Activated naive CD8-positive, alpha-beta T cell treated with anti-CD3 and anti-CD28 coated beads, Interleukin-2, amount 10 ng/mL, durations not matched to agents 7 days and 5 days (primary cell): ENCODE results near the gene HSPB1. TPM values are rescaled to one million over a fixed set of nuclear protein-coding genes. Genes with fewer than 3 reads are reported as not detected.
"Not testable (repeated sequence)": the region's sequence is repeated elsewhere in the genome, so short reads cannot be mapped to it uniquely, and the experiment has no call there.

ENCODE experiments used
- ATAC-seq: fragments of 150-1000 bp; cut with Tn5 transposase; one replicate; pipeline ENCODE4 v1.10.0; 2021; ENCODE audit warnings: low read depth, moderate library complexity
- POLR2A ChIA-PET: fragments of 350-600 bp; sonication (Branson Sonifier 250); formaldehyde crosslinking; loops from one replicate; lab custom pipeline; 2021; ENCODE audit warnings: antibody characterized with exemption; lab: Charles Lee
- DNase-seq: peaks from one replicate; pipeline ENCODE4 v3.0.0; 2021
- H3K27ac Mint-ChIP-seq: one replicate; pipeline ENCODE4 v1.8.0; 2022; ENCODE audit warnings: mild to moderate bottlenecking, mixed read lengths
- H3K27me3 Mint-ChIP-seq: one replicate; pipeline ENCODE4 v1.8.0; 2022; ENCODE audit warnings: mild to moderate bottlenecking, moderate library complexity, mixed read lengths
- H3K36me3 Mint-ChIP-seq: one replicate; pipeline ENCODE4 v1.8.0; 2021; ENCODE audit warnings: mild to moderate bottlenecking, mixed read lengths
- H3K4me1 Mint-ChIP-seq: one replicate; pipeline ENCODE4 v1.8.0; 2021; ENCODE audit warnings: mixed read lengths
- H3K4me3 Mint-ChIP-seq: one replicate; pipeline ENCODE4 v1.8.0; 2022; ENCODE audit warnings: mild to moderate bottlenecking, moderate library complexity, mixed read lengths
- H3K9me3 Mint-ChIP-seq: one replicate; pipeline ENCODE4 v1.8.0; 2021; ENCODE audit warnings: mixed read lengths
- total RNA-seq, 2 experiments: library from RNA; stranded (reverse); gene quantifications; one replicate each; pipeline ENCODE4 v1.2.3, GENCODE V29; 2021

The HSPB1 gene
- total RNA-seq, 2 experiments from 2014 or later, result 43.3 to 47.9 TPM

DNA sequence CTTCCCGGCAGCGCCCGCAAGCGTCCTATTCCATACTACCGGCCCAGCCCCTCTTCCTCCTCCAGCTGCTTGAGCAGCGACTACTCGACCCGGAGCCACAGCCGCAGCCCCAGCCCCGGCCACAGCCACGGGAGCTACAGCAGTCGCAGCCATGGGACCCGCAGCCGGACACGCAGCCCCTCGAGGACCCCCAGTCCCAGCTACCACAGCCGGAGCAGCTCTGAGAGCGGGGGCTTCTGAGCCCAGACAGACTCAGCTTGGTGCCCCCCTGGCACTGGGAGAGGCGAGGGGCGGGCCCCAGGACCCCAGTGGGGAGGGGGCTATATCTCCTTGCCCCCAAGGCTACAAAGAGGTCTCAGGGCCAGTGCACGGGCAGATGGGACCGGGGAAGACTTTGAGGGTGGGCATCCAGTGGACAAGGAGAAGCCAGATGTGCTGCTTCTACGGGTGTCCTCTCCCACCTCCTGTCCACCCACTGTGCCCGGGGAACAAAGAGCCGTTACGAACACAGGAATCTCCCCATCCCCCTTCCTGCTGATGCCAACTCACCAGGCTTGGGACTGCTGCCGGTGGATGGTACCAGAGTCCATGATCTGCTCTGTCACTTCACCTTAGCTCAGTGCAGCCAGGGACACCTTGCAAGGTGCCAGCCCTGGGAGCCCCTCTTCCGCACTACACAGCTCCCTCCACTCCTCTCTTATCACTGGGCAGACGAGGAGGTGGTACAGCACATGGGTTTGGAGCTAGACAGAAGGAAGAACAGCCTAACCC, 16.7 kb upstream of the HSPB1 start:
- no peak overlapping the region for H3K4me3 Mint-ChIP-seq
- H3K27ac Mint-ChIP-seq, result no peak overlapping the region
- H3K36me3 Mint-ChIP-seq, result peaks cover 2% of the 10 kb centered on the region
- DNase-seq (no peak), ATAC-seq (no peak)
- peaks cover 35% of the 10 kb centered on the region for H3K27me3 Mint-ChIP-seq
- no peaks in the 10 kb centered on the region for H3K9me3 Mint-ChIP-seq
- peaks cover 8% of the 10 kb centered on the region for H3K4me1 Mint-ChIP-seq
- POLR2A ChIA-PET, result interaction anchor here (1.1 kb wide), 1 partner anchor 32 kb away, joined by 4 read pairs; no protein-coding TSS in a partner anchor

DNA sequence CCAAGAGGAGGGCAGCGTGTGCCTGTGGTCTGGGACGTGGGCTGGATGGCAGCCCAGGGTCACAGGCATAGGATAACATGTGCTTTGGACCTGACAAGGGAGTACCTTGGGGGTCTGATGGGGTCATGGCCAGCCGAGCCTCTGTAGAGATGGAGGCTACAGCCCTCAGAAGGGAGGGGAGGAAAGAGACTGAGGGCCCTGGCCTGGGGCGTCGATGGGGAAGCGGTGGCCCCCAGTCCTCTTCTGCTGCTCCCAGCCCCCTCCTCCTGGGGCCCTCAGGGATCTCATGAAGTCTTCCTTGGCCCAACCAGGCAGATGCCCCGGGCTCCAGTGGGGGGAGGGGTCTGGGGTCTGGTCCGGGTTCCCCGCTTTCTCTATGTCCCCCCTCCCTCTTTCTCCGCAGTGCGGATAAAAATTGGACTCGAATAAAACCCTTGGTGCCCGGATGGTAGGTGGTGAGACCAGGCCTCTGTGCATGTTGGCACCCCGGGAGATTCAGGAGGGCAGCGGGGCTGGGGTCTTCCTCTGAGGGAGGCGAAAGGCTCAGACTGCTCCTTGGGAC, 15.6 kb upstream of the HSPB1 start:
- no peaks in the 10 kb centered on the region for H3K36me3 Mint-ChIP-seq
- POLR2A ChIA-PET, result interaction anchor here (1.3 kb wide), 1 partner anchor 32 kb away, joined by 7 read pairs; no protein-coding TSS in a partner anchor

DNA sequence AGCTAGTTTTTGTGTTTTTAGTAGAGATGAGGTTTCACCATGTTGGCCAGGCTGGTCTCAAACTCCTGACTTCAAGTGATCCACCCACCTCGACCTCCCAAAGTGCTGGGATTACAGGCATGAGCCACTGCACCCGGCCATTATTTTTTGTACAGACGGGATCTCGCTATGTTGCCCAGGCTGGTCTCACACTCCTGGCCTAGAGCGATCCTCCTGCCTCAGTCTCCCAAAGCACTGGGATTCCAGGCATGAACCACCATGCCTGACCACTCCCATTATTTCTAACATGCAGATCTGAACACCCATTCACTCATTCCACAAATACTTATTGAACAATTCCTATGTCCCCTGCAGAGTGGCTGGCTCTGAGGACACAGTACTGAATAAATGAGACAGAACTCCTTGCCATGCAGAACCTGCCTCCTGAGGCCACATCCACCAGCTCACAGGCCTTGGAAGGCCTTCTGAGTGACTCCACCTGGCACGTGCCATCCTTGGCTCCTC, 11.6 kb upstream of the HSPB1 start:
- ATAC-seq, H3K9me3 Mint-ChIP-seq, H3K36me3 Mint-ChIP-seq, DNase-seq, H3K27me3 Mint-ChIP-seq, H3K4me3 Mint-ChIP-seq, H3K4me1 Mint-ChIP-seq: not testable (repeated sequence)
- POLR2A ChIA-PET, result interaction anchor here (0.8 to 2.7 kb wide), 4 partner anchors 12 to 67 kb away, joined by 3 to 24 read pairs (median 7); partner anchors contain the start of gene HSPB1
- H3K27ac Mint-ChIP-seq, result peak overlapping the region; percentile 86

More for the DNA sequence above, 15.6 kb upstream of the HSPB1 start:
- no peak overlapping the region for H3K4me3 Mint-ChIP-seq
- peaks cover 12% of the 10 kb centered on the region for H3K4me1 Mint-ChIP-seq
- no peaks in the 10 kb centered on the region for H3K9me3 Mint-ChIP-seq
- no peak for DNase-seq
- ATAC-seq, result no peak
- H3K27me3 Mint-ChIP-seq, result peaks cover 28% of the 10 kb centered on the region
- no peak overlapping the region for H3K27ac Mint-ChIP-seq

DNA sequence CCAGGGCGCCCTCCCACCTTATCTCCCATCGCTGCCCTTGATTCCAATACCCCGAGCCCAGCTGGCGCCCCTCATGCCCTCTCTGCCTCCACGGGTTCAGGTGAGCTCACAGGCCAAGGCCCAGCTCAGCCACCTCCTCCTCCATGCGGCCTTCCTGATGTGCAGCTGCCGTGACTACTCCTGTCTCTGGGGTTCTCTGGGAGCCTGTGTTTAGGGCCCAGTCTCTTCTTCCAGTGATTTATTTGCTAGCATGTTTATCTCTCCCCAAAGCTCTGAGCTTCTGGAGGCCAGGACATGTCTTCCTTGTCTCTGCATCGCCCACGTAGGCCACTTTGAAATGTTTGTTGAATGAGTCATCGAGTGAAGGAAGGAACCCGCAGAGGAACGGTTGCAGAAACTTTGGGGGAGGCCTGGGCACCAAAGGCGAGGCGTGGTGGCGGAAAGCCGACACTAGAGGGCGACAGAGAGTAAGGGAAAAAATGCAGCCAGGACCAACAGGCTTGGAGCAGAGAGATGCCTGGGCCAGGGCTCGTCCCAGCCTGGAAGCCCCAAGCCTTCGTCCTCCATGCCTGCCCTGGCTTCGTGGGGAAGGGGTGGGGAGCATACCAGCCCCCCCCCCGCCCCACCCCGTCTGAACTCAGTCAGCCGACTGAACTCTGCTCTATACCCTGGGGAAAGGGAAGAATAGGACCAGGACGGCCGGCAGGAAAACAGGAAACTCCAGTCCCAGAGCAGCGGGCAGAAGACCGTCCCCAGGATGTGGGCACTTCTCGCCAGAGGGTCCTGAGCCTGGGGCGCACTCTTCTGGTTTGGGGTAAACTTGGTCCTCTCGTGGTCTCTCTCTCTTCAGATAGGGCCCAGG, 10.9 kb upstream of the HSPB1 start:
- no peaks in the 10 kb centered on the region for H3K9me3 Mint-ChIP-seq
- peaks cover 8% of the 10 kb centered on the region for H3K4me1 Mint-ChIP-seq
- H3K27me3 Mint-ChIP-seq, result peaks cover 8% of the 10 kb centered on the region
- ATAC-seq, result peak; percentile 90
- H3K27ac Mint-ChIP-seq, result peak overlapping the region; percentile 86
- peak; percentile 89 for DNase-seq
- H3K4me3 Mint-ChIP-seq, result peak overlapping the region; percentile 35
- POLR2A ChIA-PET, result interaction anchor here (0.7 to 2.7 kb wide), 6 partner anchors 11 to 66 kb away, joined by 3 to 24 read pairs (median 4); partner anchors contain the start of gene HSPB1
- H3K36me3 Mint-ChIP-seq, result no peaks in the 10 kb centered on the region

DNA sequence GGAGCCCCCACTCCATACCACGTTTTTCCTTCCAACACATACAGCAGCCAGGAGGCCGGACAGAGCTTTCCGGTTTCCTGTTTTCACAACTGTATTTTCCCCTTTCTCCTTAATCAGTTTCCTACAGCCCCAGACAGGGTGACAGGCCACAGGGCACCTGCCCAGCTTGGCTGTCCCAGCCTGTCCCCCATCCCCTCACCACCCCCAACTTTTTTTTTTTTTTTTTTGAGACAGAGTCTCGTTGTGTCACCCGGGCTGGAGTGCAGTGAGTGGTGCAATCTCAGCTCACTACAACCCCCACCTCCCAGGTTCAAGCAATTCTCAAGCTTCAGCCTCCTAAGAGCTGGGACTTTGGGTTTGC, 10.3 kb upstream of the HSPB1 start:
- POLR2A ChIA-PET, result interaction anchor here (0.7 to 2.7 kb wide), 4 partner anchors 11 to 61 kb away, joined by 3 to 24 read pairs (median 8); partner anchors contain the start of gene HSPB1
- Mint-ChIP-seq H3K27ac (no peak overlapping the region), H3K4me3 (no peak overlapping the region), H3K9me3 (no peaks in the 10 kb centered on the region), H3K36me3 (no peaks in the 10 kb centered on the region), H3K4me1 (peaks cover 8% of the 10 kb centered on the region), H3K27me3 (peaks cover 12% of the 10 kb centered on the region)
- ATAC-seq (no peak), DNase-seq (no peak)

DNA sequence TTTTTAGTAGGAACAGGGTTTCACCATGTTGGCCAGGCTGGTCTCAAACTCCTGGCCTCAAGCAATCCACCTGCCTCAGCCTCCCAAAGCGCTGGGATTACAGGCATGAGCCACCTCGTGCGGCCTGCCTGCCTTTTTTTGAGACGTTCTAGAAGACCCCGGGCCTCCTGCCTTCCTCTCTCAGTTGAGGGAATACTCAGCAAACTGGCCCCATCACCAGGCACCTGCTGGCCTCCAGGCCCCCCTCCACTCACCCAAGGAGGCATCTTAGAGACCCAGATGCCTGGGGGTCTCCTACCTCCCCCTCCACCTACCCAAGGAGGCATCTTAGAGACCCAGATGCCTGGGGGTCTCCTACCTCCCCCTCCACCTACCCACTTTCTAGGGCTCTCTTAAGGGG, 9.6 kb upstream of the HSPB1 start:
- H3K36me3 Mint-ChIP-seq, H3K9me3 Mint-ChIP-seq, ATAC-seq, H3K27ac Mint-ChIP-seq, H3K4me3 Mint-ChIP-seq, H3K4me1 Mint-ChIP-seq, DNase-seq: not testable (repeated sequence)
- peaks cover 12% of the 10 kb centered on the region for H3K27me3 Mint-ChIP-seq
- POLR2A ChIA-PET, result interaction anchor here (1.5 to 2.7 kb wide), 3 partner anchors 10 to 60 kb away, joined by 3 to 24 read pairs (median 11); partner anchors contain the start of gene HSPB1

DNA sequence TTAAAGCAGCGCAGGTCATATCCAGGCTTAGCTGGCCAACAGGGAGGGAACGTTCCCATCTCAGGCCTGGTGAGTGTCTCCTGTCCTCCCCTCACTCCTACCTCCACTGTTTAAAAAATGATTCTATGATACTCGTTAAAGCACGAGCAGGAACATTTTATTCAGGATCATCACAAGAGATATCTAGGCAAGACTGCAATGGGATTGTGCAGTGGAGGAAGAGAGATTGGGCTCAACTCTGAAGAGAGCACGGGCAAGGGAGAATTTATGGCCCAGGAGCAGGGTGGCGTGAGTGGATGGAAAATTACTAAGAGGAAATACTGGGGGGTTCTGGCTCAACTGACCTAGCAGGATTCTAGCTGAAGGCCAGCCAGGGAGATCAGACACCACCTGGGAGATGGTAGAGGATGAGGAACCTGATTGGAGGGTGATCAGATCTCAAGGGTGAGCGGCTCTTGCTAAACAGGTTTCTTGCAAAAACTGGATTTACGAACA, 9.0 kb upstream of the HSPB1 start:
- H3K27ac Mint-ChIP-seq, result no peak overlapping the region
- no peak overlapping the region for H3K4me3 Mint-ChIP-seq
- no peaks in the 10 kb centered on the region for H3K9me3 Mint-ChIP-seq
- no peak for DNase-seq
- H3K27me3 Mint-ChIP-seq, result peaks cover 11% of the 10 kb centered on the region
- H3K36me3 Mint-ChIP-seq, result no peaks in the 10 kb centered on the region
- no peak for ATAC-seq
- POLR2A ChIA-PET, result no interaction called here
- peaks cover 8% of the 10 kb centered on the region for H3K4me1 Mint-ChIP-seq

DNA sequence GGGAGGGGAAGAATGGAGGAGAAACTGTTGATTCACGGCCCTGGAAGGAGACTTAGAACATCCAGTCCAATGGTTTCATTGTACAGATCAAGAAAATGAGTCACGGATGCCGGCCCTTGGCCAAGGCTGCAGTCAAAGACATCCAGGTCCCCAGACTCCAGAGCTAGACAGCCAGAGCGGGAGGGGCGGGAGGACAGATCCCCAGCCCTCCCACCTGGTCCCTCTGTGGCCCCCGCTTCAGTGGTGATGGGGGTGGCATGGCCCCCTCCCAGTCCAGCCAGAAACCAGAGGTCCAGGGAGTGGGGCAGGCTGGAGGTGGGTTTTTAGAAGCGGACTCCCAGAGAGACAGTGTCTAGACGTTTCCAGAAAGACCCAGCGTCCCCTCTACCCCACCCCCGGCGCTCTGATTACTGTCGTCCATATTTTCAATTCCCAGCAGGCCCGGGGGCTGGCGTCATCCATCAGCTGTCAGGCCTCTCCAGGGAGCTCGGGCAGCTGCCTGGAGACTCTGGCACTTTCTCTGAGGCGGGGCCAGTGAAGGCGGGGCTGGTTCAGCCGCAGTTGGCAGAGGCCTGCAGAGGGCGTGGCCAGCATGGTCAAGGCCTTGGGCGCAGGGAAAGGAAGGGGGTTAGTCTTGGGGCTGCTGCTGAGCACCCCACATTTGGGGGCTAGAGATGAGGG, 8.0 kb upstream of the HSPB1 start:
- no peak overlapping the region for H3K27ac Mint-ChIP-seq
- POLR2A ChIA-PET, result no interaction called here
- H3K4me3 Mint-ChIP-seq, result no peak overlapping the region
- no peaks in the 10 kb centered on the region for H3K9me3 Mint-ChIP-seq
- no peaks in the 10 kb centered on the region for H3K36me3 Mint-ChIP-seq
- peaks cover 8% of the 10 kb centered on the region for H3K4me1 Mint-ChIP-seq
- ATAC-seq (no peak), DNase-seq (no peak)
- H3K27me3 Mint-ChIP-seq, result peaks cover 11% of the 10 kb centered on the region

DNA sequence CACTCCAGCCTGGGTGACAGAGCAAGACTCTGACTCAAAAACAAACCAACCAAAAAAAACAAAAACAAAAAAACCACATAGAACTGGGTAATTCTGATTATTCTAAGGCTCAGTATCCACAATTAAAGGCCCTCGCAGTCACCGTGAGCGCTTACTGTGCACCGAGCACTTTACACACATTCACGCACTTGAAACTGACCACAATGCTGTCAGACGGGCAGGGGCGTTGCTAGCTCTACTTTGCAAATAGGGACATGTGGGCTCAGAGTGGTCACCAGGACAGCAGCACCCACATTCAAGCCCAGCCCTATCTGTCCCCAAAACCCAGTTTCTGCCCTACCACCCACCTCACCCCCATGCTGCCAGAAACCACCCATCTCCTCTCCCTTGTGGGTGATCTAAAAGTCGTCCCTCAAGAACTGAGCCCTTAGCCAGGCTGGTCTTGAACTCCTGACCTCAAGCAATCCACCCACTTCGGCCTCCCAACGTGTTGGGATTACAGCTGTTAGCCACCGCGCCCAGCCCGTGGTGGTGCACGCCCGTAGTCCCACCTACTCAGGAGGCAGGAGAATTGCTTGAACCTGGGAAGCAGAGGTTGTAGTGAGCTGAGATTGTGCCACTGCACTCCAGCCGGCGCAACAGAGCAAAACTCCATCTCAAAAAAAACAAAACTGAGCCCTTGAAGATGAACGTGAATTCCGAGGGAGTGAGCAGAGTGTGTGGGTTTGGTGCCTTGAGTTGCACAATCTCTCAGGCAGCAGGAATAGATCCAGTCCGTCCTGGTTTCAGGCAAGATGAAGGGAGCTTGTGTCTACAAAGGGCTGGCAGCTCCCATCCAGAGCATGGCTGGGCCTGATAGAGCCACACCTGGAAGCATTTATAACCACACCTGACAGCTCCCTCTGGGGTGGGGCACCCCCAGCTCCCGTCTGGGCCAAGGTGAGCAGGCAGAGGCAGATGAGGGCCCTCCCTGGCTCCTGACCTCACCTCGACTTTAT, 5.4 kb upstream of the HSPB1 start:
- Mint-ChIP-seq H3K27me3 (peaks cover 23% of the 10 kb centered on the region), H3K27ac (no peak overlapping the region), H3K4me1 (peaks cover 2% of the 10 kb centered on the region), H3K9me3 (no peaks in the 10 kb centered on the region), H3K4me3 (no peak overlapping the region), H3K36me3 (no peaks in the 10 kb centered on the region)
- ATAC-seq (no peak), DNase-seq (no peak)
- POLR2A ChIA-PET, result interaction anchor here (0.8 kb wide), 1 partner anchor 13 kb away, joined by 4 read pairs; no protein-coding TSS in a partner anchor

DNA sequence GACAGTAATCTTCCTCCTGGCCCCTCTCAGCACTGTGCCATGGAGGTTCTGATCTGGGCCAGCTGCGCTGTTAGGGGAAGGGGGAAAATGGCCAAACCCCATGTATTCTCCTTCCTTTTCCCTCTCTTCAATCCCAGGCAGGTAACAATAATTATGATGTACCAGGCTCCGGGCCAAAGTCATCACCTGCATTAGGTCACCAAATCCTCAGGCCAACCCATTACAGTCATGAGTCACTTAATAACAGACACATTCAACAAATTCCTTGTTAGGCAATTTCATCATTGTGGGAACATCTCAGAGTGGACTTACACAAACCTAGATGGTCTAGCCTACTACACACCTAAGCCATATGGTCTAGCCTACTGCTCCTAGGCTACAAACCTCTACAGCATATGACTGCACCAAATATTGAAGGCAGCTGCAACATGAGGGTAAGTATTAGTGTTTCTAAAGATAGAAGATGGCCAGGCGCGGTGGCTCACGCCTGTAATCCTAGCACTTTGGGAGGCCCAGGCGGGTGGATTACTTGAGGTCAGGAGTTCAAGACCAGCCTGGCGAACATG, 2.2 kb upstream of the HSPB1 start:
- Mint-ChIP-seq H3K36me3 (peaks cover 2% of the 10 kb centered on the region), H3K9me3 (no peaks in the 10 kb centered on the region), H3K27ac (no peak overlapping the region), H3K4me3 (no peak overlapping the region), H3K27me3 (peaks cover 26% of the 10 kb centered on the region), H3K4me1 (peaks cover 14% of the 10 kb centered on the region)
- no peak for DNase-seq
- POLR2A ChIA-PET, result no interaction called here
- ATAC-seq, result no peak

DNA sequence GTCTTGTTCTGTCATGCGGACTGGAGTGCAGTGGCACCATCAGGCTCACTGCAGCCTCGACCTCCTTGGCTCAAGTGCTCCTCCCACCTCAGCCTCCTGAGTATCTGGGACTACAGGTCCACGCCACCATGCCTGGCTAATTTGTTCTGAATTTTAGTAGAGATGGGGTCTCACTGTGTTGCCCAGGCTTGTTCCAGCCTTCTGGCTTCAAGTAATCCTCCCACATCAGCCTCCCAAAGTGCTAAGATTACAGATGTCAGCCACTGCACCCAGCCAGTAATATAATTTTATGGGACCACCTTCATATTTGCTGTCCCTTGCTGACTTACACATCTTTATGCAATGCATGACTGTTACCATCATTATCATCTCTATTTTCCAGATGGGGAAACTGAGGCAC, 1.5 kb upstream of the HSPB1 start:
- Mint-ChIP-seq H3K27me3 (peaks cover 24% of the 10 kb centered on the region), H3K36me3 (peaks cover 2% of the 10 kb centered on the region), H3K4me1 (peaks cover 14% of the 10 kb centered on the region), H3K4me3 (no peak overlapping the region), H3K27ac (no peak overlapping the region), H3K9me3 (no peaks in the 10 kb centered on the region)
- POLR2A ChIA-PET, result no interaction called here
- ATAC-seq, result no peak
- DNase-seq, result no peak
